Measurements from ENCODE around the gene ADIG.

ADIG gene

GRCh38 chr20:38569747-38570525 lies 11.1 kb upstream of the ADIG start:
- H3K4me3 ChIP-seq (ENCODE audit: low read depth, low read length), result no peak overlapping the region
- TF ChIP-seq CTCF (IDR thresholded peaks at IDR 0.05; ENCODE audit: borderline replicate concordance, insufficient read depth, low read depth, low read length), result no peak

GRCh38 chr20:38573413-38573812 lies 7.6 kb upstream of the ADIG start:
- no peak for TF ChIP-seq CTCF (IDR thresholded peaks at IDR 0.05; ENCODE audit: borderline replicate concordance, insufficient read depth, low read depth, low read length)
- H3K4me3 ChIP-seq (ENCODE audit: low read depth, low read length), result no peak overlapping the region

GRCh38 chr20:38579219-38579910 lies 1.6 kb upstream of the ADIG start:
- no peak for TF ChIP-seq CTCF (IDR thresholded peaks at IDR 0.05; ENCODE audit: borderline replicate concordance, insufficient read depth, low read depth, low read length)
- no peak overlapping the region for H3K4me3 ChIP-seq (ENCODE audit: low read depth, low read length)

GRCh38 chr20:38579921-38580320 lies 1.1 kb upstream of the ADIG start:
- no peak for TF ChIP-seq CTCF (IDR thresholded peaks at IDR 0.05; ENCODE audit: borderline replicate concordance, insufficient read depth, low read depth, low read length)
- no peak overlapping the region for H3K4me3 ChIP-seq (ENCODE audit: low read depth, low read length)

GRCh38 chr20:38581830-38582358 lies 897 bp downstream of the ADIG start:
- no peak for TF ChIP-seq CTCF (IDR thresholded peaks at IDR 0.05; ENCODE audit: borderline replicate concordance, insufficient read depth, low read depth, low read length)
- H3K4me3 ChIP-seq (ENCODE audit: low read depth, low read length), result no peak overlapping the region

- no peak for TF ChIP-seq CTCF (IDR thresholded peaks at IDR 0.05; ENCODE audit: borderline replicate concordance, insufficient read depth, low read depth, low read length)
- H3K4me3 ChIP-seq (ENCODE audit: low read depth, low read length), result no peak overlapping the region
These were observed 2.3 kb downstream of the ADIG start for GRCh38 chr20:38583306-38583705.

Measured in GM12875 (cell line).